SH-SY5Y (cell line): ENCODE measurements around the gene NSUN2.

Source experiments
- GATA2 ChIP-seq: IDR thresholded peaks from 2 replicates; pipeline ENCODE4 v1.6.1; 2011; ENCODE audit warnings: mild to moderate bottlenecking, low read depth, low read length
- GATA3 ChIP-seq: IDR thresholded peaks from 2 replicates; pipeline ENCODE4 v1.6.1; 2011; ENCODE audit warnings: low read depth, mild to moderate bottlenecking, low read length, moderate library complexity

- TF ChIP-seq GATA3: no peak
- no peak for TF ChIP-seq GATA2
Observed at GRCh38 chr5:6623941-6624340, 8.9 kb downstream of the NSUN2 start.
